WI38 (cell line): Measurements from ENCODE around the gene STK32C.

Source experiments
- H3K4me3 ChIP-seq: 2 replicates; pipeline ENCODE4 v1.5.1; 2011; ENCODE audit warnings: low read depth, mild to moderate bottlenecking, control low read depth, low read length
- TF ChIP-seq, protein P1 (sequence below): IDR thresholded peaks from 2 replicates; pipeline ENCODE4 v1.5.1; 2012; ENCODE audit warnings: low read depth, mild to moderate bottlenecking, control low read depth, low read length

STK32C gene

GRCh38 chr10:132181691-132182425 is 125.9 kb downstream of the STK32C start:
- no peak overlapping the region for H3K4me3 ChIP-seq
- TF ChIP-seq, protein P1, sequence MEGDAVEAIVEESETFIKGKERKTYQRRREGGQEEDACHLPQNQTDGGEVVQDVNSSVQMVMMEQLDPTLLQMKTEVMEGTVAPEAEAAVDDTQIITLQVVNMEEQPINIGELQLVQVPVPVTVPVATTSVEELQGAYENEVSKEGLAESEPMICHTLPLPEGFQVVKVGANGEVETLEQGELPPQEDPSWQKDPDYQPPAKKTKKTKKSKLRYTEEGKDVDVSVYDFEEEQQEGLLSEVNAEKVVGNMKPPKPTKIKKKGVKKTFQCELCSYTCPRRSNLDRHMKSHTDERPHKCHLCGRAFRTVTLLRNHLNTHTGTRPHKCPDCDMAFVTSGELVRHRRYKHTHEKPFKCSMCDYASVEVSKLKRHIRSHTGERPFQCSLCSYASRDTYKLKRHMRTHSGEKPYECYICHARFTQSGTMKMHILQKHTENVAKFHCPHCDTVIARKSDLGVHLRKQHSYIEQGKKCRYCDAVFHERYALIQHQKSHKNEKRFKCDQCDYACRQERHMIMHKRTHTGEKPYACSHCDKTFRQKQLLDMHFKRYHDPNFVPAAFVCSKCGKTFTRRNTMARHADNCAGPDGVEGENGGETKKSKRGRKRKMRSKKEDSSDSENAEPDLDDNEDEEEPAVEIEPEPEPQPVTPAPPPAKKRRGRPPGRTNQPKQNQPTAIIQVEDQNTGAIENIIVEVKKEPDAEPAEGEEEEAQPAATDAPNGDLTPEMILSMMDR = no peak

GRCh38 chr10:132180736-132181135 is 127.0 kb downstream of the STK32C start:
- TF ChIP-seq, protein P1 = no peak
- H3K4me3 ChIP-seq = no peak overlapping the region

- TF ChIP-seq, protein P1 = no peak
- no peak overlapping the region for H3K4me3 ChIP-seq
Observed at GRCh38 chr10:132179551-132180392, 128.0 kb downstream of the STK32C start.

DNA sequence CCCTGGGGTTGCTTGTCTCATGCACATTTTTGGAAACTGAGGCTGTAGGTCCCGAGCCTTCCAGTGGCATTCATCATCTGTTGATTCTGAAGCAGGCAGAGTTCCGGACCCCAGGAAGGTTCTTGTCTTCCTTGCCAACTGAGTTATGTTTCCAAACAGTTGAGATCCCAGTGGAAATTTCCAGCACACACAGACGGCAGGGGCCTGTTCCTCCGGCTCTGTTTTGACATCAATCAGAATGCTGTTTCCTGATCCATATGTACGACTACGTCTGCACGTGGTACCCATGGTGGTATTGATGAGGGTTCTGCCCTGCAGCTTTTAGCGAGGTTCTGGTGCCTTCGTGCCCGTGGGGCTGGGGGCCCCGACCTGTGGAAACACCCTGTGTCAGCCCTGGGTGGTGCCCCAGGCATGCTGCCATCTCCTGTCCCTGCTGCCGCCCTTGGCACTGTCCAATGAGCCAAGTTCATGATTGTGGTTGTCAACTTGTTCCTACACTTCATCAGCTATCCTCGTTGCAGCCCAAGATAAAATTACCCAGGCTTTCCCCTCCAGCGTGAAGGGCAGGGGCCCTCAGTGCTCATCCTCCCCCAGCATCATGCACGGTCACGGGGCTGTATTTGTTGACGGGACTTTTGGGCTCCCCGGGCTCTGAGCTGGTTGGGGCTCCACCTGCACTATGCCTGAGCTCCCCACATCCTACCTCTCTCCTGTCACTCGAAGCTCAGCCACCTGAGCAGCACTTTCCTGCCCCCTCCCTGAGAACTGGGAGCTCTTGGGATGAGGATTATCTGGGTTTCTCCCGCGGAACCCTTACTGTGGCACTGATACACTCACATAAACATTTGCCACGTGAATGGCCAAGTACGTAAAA is 128.8 kb downstream of the STK32C start:
- H3K4me3 ChIP-seq = no peak overlapping the region
- TF ChIP-seq, protein P1 = no peak

DNA sequence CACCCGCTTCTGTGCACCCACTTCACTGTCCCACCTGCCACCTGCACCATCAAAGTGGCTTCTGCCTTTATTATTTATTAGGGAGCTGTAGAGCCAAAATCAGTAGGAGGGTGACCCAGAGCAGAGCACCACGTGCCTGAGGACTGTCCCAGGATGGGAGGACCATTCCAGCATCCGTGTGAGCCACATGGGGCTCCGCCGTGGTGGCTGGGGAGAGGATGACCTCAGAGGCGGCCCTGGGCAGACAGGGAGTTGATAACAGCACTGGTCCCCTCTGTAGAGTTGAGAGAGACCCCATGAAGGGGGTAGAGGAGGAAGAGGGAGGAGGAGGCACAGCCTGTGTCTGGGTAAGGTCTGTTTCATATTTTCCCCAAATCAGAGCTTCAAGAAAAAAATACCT is 129.7 kb downstream of the STK32C start:
- H3K4me3 ChIP-seq = no peak overlapping the region
- TF ChIP-seq, protein P1 = no peak

DNA sequence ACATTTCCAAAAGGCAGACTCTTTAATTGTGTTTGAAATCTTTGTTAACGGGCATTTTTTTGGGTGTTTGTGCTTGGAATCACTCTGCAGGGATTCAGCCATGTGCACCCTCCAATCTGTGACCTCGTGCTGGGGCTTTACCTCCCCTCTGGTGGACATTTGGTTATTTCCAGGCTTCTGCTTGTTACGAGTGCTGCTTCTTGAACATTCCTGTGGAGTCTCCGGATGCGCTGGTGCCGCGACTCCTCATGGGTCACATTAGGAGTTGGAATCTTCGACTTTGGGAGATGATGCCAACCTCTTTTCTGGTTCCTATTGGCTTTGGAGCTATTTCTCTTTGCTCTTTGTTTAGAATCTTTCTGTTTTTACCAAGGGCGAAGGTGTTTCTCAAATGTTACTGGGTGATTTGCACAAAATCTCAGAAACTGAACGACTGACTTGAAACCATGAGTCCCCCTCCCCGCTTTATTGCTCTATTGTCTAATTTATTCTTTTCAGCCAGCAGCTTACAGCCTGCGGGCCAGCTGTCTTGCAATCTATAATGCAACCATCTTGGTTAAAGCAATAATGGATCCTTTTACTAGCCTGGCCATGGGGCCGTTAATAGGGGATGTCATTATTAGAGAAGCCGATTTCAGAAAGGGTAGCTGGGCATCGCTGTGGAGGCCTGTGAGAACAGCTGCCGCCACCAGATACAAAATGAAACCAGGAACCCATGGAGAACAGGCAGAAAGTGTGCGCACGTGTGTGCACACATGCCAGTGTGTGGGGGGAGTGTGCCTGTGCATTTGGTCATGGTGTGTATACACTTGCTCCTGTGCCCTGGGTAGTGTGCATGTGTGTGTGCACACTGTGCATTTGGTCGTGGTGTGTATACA is 130.9 kb downstream of the STK32C start:
- TF ChIP-seq, protein P1 = no peak

More for the DNA sequence above, 130.9 kb downstream of the STK32C start:
- no peak overlapping the region for H3K4me3 ChIP-seq
